Peyer's patch (tissue), 4 donors: ENCODE measurements around the gene FOXA3. TPM values are rescaled to one million over a fixed set of nuclear protein-coding genes. Genes with fewer than 3 reads are reported as not detected.

Source experiments
- DNase-seq, 3 donors: peaks; one replicate each; pipeline ENCODE4 v3.0.0-alpha.2; 2017 to 2019
- H3K27ac ChIP-seq, 4 donors: fragments of 200-600 bp; sonication (generic); one replicate each; pipeline ENCODE4 v1.5.1; 2016 to 2019
- H3K27me3 ChIP-seq, 2 donors: fragments of 200-600 bp; sonication (generic); one replicate each; pipeline ENCODE4 v1.5.1; 2019
- H3K36me3 ChIP-seq, 3 donors: fragments of 200-600 bp; sonication (generic); one replicate each; pipeline ENCODE4 v1.5.1; 2016 to 2019
- H3K4me1 ChIP-seq, 4 donors: fragments of 200-600 bp; sonication (generic); one replicate each; pipeline ENCODE4 v1.5.1; 2016 to 2019
- H3K4me3 ChIP-seq, 4 donors: fragments of 200-600 bp; sonication (generic); 1 replicate in 3 of 4; 2 replicates in 1 of 4; pipeline ENCODE4 v1.5.1; 2016 to 2019; ENCODE audit warnings: mild to moderate bottlenecking in 1 of 4
- H3K9me3 ChIP-seq, 4 donors: fragments of 200-600 bp; sonication (generic); one replicate each; pipeline ENCODE4 v1.5.1; 2016 to 2019; ENCODE audit warnings: mild to moderate bottlenecking in 1 of 4
- POLR2A ChIP-seq, 2 donors: fragments of 450-650 bp; IDR thresholded peaks; one replicate each; pipeline ENCODE4 v1.5.1; 2017; ENCODE audit warnings: antibody characterized with exemption in 2 of 2, mild to moderate bottlenecking in 2 of 2, moderate library complexity in 2 of 2
- total RNA-seq, 4 donors: library from RNA; depleted of rRNA; stranded (reverse); fragments of >200 nt; gene quantifications; one replicate each; pipeline ENCODE4 v1.1.0, GENCODE V29; 2016
- TF ChIP-seq, protein P1 (sequence below), 6 experiments: fragments of 450-650 bp in 4 of 6; fragments of 200-600 bp in 2 of 6; sonication (generic) in 1 of 6; IDR thresholded peaks; one replicate each; pipeline ENCODE4 v1.5.1; 2017 to 2019; ENCODE audit warnings: antibody characterized with exemption in 6 of 6, mild to moderate bottlenecking in 3 of 6, moderate library complexity in 1 of 6

Gene FOXA3
- total RNA-seq, 4 donors from 2014 or later, result 9.1 to 17.0 (median 10.6) TPM

DNA sequence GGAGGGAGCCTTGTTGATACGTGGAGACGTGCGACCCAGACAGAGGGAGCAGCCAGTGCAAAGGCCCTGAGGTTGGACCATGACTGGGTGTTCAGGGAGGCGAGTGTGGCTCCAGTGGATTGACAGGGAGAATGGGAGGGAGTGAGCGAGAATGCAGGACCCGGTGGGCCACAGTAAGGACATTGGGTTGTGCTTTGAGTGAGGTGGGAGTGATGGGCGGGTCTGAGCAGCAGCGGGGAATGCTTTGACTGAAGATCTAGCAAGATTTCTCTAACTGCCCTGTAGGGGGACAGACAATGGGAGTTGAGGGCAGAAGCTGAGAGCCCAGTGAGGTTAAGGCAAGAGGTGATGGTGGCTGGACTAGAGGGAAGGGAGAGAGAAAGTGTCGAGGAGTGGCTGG lies 58.2 kb downstream of the FOXA3 start:
- no peak for TF ChIP-seq POLR2A (IDR thresholded peaks at IDR 0.05)
- TF ChIP-seq, protein P1, sequence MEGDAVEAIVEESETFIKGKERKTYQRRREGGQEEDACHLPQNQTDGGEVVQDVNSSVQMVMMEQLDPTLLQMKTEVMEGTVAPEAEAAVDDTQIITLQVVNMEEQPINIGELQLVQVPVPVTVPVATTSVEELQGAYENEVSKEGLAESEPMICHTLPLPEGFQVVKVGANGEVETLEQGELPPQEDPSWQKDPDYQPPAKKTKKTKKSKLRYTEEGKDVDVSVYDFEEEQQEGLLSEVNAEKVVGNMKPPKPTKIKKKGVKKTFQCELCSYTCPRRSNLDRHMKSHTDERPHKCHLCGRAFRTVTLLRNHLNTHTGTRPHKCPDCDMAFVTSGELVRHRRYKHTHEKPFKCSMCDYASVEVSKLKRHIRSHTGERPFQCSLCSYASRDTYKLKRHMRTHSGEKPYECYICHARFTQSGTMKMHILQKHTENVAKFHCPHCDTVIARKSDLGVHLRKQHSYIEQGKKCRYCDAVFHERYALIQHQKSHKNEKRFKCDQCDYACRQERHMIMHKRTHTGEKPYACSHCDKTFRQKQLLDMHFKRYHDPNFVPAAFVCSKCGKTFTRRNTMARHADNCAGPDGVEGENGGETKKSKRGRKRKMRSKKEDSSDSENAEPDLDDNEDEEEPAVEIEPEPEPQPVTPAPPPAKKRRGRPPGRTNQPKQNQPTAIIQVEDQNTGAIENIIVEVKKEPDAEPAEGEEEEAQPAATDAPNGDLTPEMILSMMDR (IDR thresholded peaks at IDR 0.05), result no peak
- Histone ChIP-seq H3K36me3 (no peaks in the 10 kb centered on the region), H3K27me3 (no peaks in the 10 kb centered on the region), H3K4me1 (no peaks in the 10 kb centered on the region), H3K4me3 (no peak overlapping the region), H3K27ac (no peak overlapping the region), H3K9me3 (no peaks in the 10 kb centered on the region)
- DNase-seq, result no peak

Other genes with a start within 250 kb of the FOXA3 start
- 10 to 100 TPM; 17.5 to 60.2 (median 46.9) TPM for gene EML2, start 224.9 kb upstream of the FOXA3 start, total RNA-seq
- gene GIPR, start 196.1 kb upstream of the FOXA3 start, total RNA-seq, result 1 to 10 TPM in 3 of 4 donors, not detected in 1; 4.6 to 6.0 (median 5.6) TPM
- gene SNRPD2, start 172.4 kb upstream of the FOXA3 start, total RNA-seq, result 10 to 100 TPM; 47.3 to 86.2 (median 67.3) TPM
- gene QPCTL, start 171.7 kb upstream of the FOXA3 start, total RNA-seq, result 10 to 100 TPM in 1 of 4 donors, 1 to 10 TPM in 3; 6.1 to 11.6 (median 7.4) TPM
- gene FBXO46, start 133.4 kb upstream of the FOXA3 start, total RNA-seq, result 10 to 100 TPM in 3 of 4 donors, 1 to 10 TPM in 1; 8.3 to 25.2 (median 19.7) TPM
- not detected for gene MEIOSIN, start 130.9 kb upstream of the FOXA3 start, total RNA-seq
- gene SIX5, start 95.1 kb upstream of the FOXA3 start, total RNA-seq, result 10 to 100 TPM in 1 of 4 donors, 1 to 10 TPM in 3; 3.3 to 11.5 (median 6.2) TPM
- gene DMPK, start 81.8 kb upstream of the FOXA3 start, total RNA-seq, result 10 to 100 TPM; 10.5 to 63.5 (median 43.5) TPM
- gene DMWD, start 71.5 kb upstream of the FOXA3 start, total RNA-seq, result 10 to 100 TPM; 20.8 to 63.8 (median 35.4) TPM
- 1 to 10 TPM in 1 of 4 donors, under 1 TPM in 1, not detected in 2; 0.54 to 3.3 TPM for gene RSPH6A, start 49.0 kb upstream of the FOXA3 start, total RNA-seq
- 100 to 1,000 TPM in 1 of 4 donors, 10 to 100 TPM in 3; 44.0 to 158 (median 90.3) TPM for gene SYMPK, start 1.2 kb upstream of the FOXA3 start, total RNA-seq
- 10 to 100 TPM; 18.2 to 26.4 (median 23.1) TPM for gene IRF2BP1, start 21.8 kb downstream of the FOXA3 start, total RNA-seq
- gene MYPOP, start 38.3 kb downstream of the FOXA3 start, total RNA-seq, result 10 to 100 TPM in 3 of 4 donors, 1 to 10 TPM in 1; 4.1 to 17.7 (median 14.2) TPM
- gene NANOS2, start 50.5 kb downstream of the FOXA3 start, total RNA-seq, result not detected
- 1 to 10 TPM in 2 of 4 donors, under 1 TPM in 2; 0.53 to 4.1 (median 1.5) TPM for gene NOVA2, start 109.5 kb downstream of the FOXA3 start, total RNA-seq
- gene CCDC61, start 131.1 kb downstream of the FOXA3 start, total RNA-seq, result 10 to 100 TPM in 2 of 4 donors, 1 to 10 TPM in 2; 7.4 to 16.5 (median 10.8) TPM
- gene PGLYRP1, start 158.7 kb downstream of the FOXA3 start, total RNA-seq, result not detected
- gene IGFL4, start 176.7 kb downstream of the FOXA3 start, total RNA-seq, result not detected